H1 (cell line): Measurements from ENCODE around the gene LARP4. TPM values are rescaled to one million over a fixed set of nuclear protein-coding genes. Genes with fewer than 3 reads are reported as not detected.
A peak's percentile ranks its signal among the peaks of the same experiment; 100 is the strongest.

Experiments used
- CTCF ChIA-PET: fragments of 300-600 bp; sonication (Branson Sonifier 250); formaldehyde crosslinking; loops from one replicate; lab custom pipeline; 2021; ENCODE audit not compliant: partially characterized antibody; lab: Charles Lee
- POLR2A ChIA-PET: fragments of 300-600 bp; sonication (Branson Sonifier 250); formaldehyde crosslinking; loops from one replicate; lab custom pipeline; 2021; ENCODE audit warnings: inconsistent platforms; ENCODE audit not compliant: partially characterized antibody; lab: Charles Lee
- DNase-seq, 2 experiments: peaks; one replicate each; pipeline versions ENCODE4 v3.0.0 to v3.0.0-alpha.2; 2010 to 2022; ENCODE audit warnings: low spot score in 2 of 2, low read depth in 1 of 2, mixed read lengths in 1 of 2
- FAIRE-seq: peaks from 2 replicates; lab custom pipeline; 2011; peaks lifted over from hg19 to GRCh38; lab: Jason Lieb, UNC
- H2AFZ ChIP-seq: 2 replicates; pipeline ENCODE4 v1.8.1; 2012; ENCODE audit warnings: low read length, inconsistent platforms
- H2AK5ac ChIP-seq: 2 replicates; pipeline ENCODE4 v1.6.1; 2013; ENCODE audit warnings: low read depth, low read length
- H2BK120ac ChIP-seq: replicated peaks from 2 replicates; pipeline ENCODE3; 2013; ENCODE audit warnings: low read depth, low read length, inconsistent platforms
- H2BK12ac ChIP-seq: 2 replicates; pipeline ENCODE4 v1.6.1; 2013; ENCODE audit warnings: low read depth, low read length
- H2BK15ac ChIP-seq: 2 replicates; pipeline ENCODE4 v1.6.1; 2013; ENCODE audit warnings: low read length
- H2BK20ac ChIP-seq: 2 replicates; pipeline ENCODE4 v1.6.1; 2013; ENCODE audit warnings: low read length
- H2BK5ac ChIP-seq: 2 replicates; pipeline ENCODE4 v1.6.1; 2013; ENCODE audit warnings: low read depth, low read length
- H3K14ac ChIP-seq: 2 replicates; pipeline ENCODE4 v1.6.1; 2013; ENCODE audit warnings: inconsistent platforms; ENCODE audit not compliant: insufficient read length
- H3K18ac ChIP-seq: 2 replicates; pipeline ENCODE4 v1.6.1; 2013; ENCODE audit warnings: low read length; ENCODE audit errors: extremely low read depth
- H3K23ac ChIP-seq: 2 replicates; pipeline ENCODE4 v1.6.1; 2013; ENCODE audit warnings: inconsistent platforms; ENCODE audit not compliant: insufficient read length
- H3K23me2 ChIP-seq: 2 replicates; pipeline ENCODE4 v1.6.1; 2013; ENCODE audit warnings: low read depth, low read length
- H3K27ac ChIP-seq: 2 replicates; pipeline ENCODE4 v1.6.1; 2011; ENCODE audit warnings: low read depth, low read length, inconsistent platforms
- H3K27me3 ChIP-seq, 4 experiments: replicated peaks in 1 of 4; 1 replicate in 1 of 4; 2 replicates in 3 of 4; pipeline versions ENCODE4 v1.6.1 to v1.8.1; 2011 to 2013; ENCODE audit warnings: low read length in 3 of 4, mild to moderate bottlenecking in 3 of 4, inconsistent platforms in 2 of 4, mixed read lengths in 2 of 4, moderate library complexity in 1 of 4; ENCODE audit not compliant: control insufficient read depth in 3 of 4, insufficient read depth in 3 of 4; ENCODE audit errors: extremely low read depth in 1 of 4
- H3K36me3 ChIP-seq, 4 experiments: 2 replicates each; pipeline versions ENCODE4 v1.6.1 to v1.8.1; 2011 to 2013; ENCODE audit warnings: mild to moderate bottlenecking in 4 of 4, low read length in 3 of 4, moderate library complexity in 2 of 4, control low read depth in 1 of 4, inconsistent platforms in 1 of 4; ENCODE audit not compliant: insufficient read depth in 4 of 4, control insufficient read depth in 2 of 4
- H3K4ac ChIP-seq: replicated peaks from 2 replicates; pipeline ENCODE3; 2013; ENCODE audit warnings: low read length, low read depth, mixed read lengths, inconsistent platforms; ENCODE audit not compliant: insufficient read length
- H3K4me1 ChIP-seq, 4 experiments: replicated peaks in 1 of 4; 1 replicate in 1 of 4; 2 replicates in 3 of 4; pipeline versions ENCODE4 v1.6.1 to v1.8.1; 2011 to 2013; ENCODE audit warnings: low read length in 3 of 4, inconsistent platforms in 2 of 4, mixed read lengths in 1 of 4; ENCODE audit not compliant: insufficient read depth in 4 of 4, control insufficient read depth in 3 of 4
- H3K4me2 ChIP-seq, 2 experiments: 2 replicates each; pipeline versions ENCODE4 v1.6.1 to v1.8.1; 2011 to 2013; ENCODE audit warnings: low read depth in 2 of 2, low read length in 2 of 2, control low read depth in 1 of 2, inconsistent platforms in 1 of 2, mild to moderate bottlenecking in 1 of 2; ENCODE audit not compliant: insufficient read depth in 1 of 2
- H3K4me3 ChIP-seq, 4 experiments: fragments of 200-600, 300-600 bp in 1 of 4; sonication (generic), shearing (Covaris generic), sonication (Bioruptor Twin) in 1 of 4; 2 replicates each; pipeline versions ENCODE4 v1.5.1 to v1.8.1; 2011 to 2016; ENCODE audit warnings: low read length in 4 of 4, low read depth in 3 of 4, control low read depth in 2 of 4, inconsistent platforms in 2 of 4, mild to moderate bottlenecking in 2 of 4, mixed read lengths in 1 of 4, moderate library complexity in 1 of 4; ENCODE audit not compliant: insufficient read depth in 2 of 4; ENCODE audit errors: extremely low read depth in 1 of 4
- H3K56ac ChIP-seq: replicated peaks from 2 replicates; pipeline ENCODE3; 2013; ENCODE audit warnings: low read depth, mild to moderate bottlenecking, mixed read lengths, low read length, inconsistent platforms; ENCODE audit not compliant: insufficient read length
- H3K79me1 ChIP-seq: 2 replicates; pipeline ENCODE4 v1.6.1; 2013; ENCODE audit warnings: low read depth, low read length, control low read depth
- H3K79me2 ChIP-seq, 2 experiments: 2 replicates each; pipeline versions ENCODE4 v1.6.1 to v1.8.1; 2012 to 2013; ENCODE audit warnings: low read length in 2 of 2, mild to moderate bottlenecking in 2 of 2, inconsistent platforms in 1 of 2; ENCODE audit not compliant: insufficient read depth in 2 of 2, control insufficient read depth in 1 of 2
- H3K9ac ChIP-seq, 4 experiments: replicated peaks in 1 of 4; 1 replicate in 1 of 4; 2 replicates in 3 of 4; pipeline versions ENCODE4 v1.6.1 to v1.8.1; 2011 to 2013; ENCODE audit warnings: low read depth in 3 of 4, low read length in 3 of 4, control low read depth in 2 of 4, mild to moderate bottlenecking in 2 of 4, moderate library complexity in 2 of 4, inconsistent platforms in 1 of 4; ENCODE audit errors: extremely low read depth in 1 of 4
- H3K9me3 ChIP-seq, 2 experiments: 2 replicates each; pipeline versions ENCODE4 v1.6.1 to v1.8.1; 2012 to 2013; ENCODE audit warnings: mild to moderate bottlenecking in 2 of 2, moderate library complexity in 2 of 2, control low read depth in 1 of 2, inconsistent platforms in 1 of 2, low read depth in 1 of 2, low read length in 1 of 2, mixed read lengths in 1 of 2; ENCODE audit not compliant: insufficient read depth in 2 of 2
- H4K20me1 ChIP-seq, 2 experiments: replicated peaks in 1 of 2; 2 replicates each; pipeline versions ENCODE3 to v1.8.1; 2011 to 2013; ENCODE audit warnings: inconsistent platforms in 2 of 2, low read length in 2 of 2, mild to moderate bottlenecking in 1 of 2; ENCODE audit not compliant: insufficient read depth in 2 of 2, control insufficient read depth in 1 of 2
- H4K5ac ChIP-seq: 2 replicates; pipeline ENCODE4 v1.6.1; 2013; ENCODE audit warnings: low read length, low read depth, mixed read lengths, inconsistent platforms; ENCODE audit not compliant: insufficient read length
- H4K8ac ChIP-seq: 2 replicates; pipeline ENCODE4 v1.8.0; 2013; ENCODE audit warnings: mild to moderate bottlenecking, moderate library complexity, low read length, inconsistent platforms; ENCODE audit not compliant: insufficient read depth; ENCODE audit errors: extremely low read depth
- H4K91ac ChIP-seq: replicated peaks from 2 replicates; pipeline ENCODE3; 2013; ENCODE audit warnings: low read length, mixed read lengths, inconsistent platforms; ENCODE audit not compliant: insufficient read length
- ASH2L ChIP-seq: fragments of 200-600, 300-600 bp; sonication (generic); IDR thresholded peaks from one replicate; pipeline ENCODE4 v1.7.1; 2017; ENCODE audit warnings: low read length
- BACH1 ChIP-seq: IDR thresholded peaks from 2 replicates; pipeline ENCODE4 v1.6.1; 2012; ENCODE audit warnings: low read length, improper control_type of control experiment
- BCL11A ChIP-seq, 2 experiments: IDR thresholded peaks; one replicate each; pipeline ENCODE4 v1.6.1; 2011; ENCODE audit warnings: low read depth in 2 of 2, low read length in 2 of 2, mild to moderate bottlenecking in 2 of 2
- CTBP2 ChIP-seq: IDR thresholded peaks from 2 replicates; pipeline ENCODE4 v1.7.0; 2011; ENCODE audit warnings: borderline replicate concordance, mild to moderate bottlenecking, moderate library complexity, mixed read lengths, low read length; ENCODE audit not compliant: insufficient read depth, insufficient read length
- EP300 ChIP-seq, 2 experiments: IDR thresholded peaks; 1 replicate in 1 of 2; 2 replicates in 1 of 2; pipeline ENCODE4 v1.6.1; 2011 to 2012; ENCODE audit warnings: low read depth in 2 of 2, low read length in 2 of 2, mild to moderate bottlenecking in 2 of 2, borderline replicate concordance in 1 of 2, inconsistent platforms in 1 of 2, moderate library complexity in 1 of 2
- HDAC2 ChIP-seq, 2 experiments: fragments of 300-600 bp in 1 of 2; sonication (generic) in 1 of 2; IDR thresholded peaks; 2 replicates each; pipeline ENCODE4 v1.6.1; 2011 to 2012; ENCODE audit warnings: low read depth in 2 of 2, low read length in 2 of 2, mild to moderate bottlenecking in 2 of 2, moderate library complexity in 2 of 2, borderline replicate concordance in 1 of 2, inconsistent platforms in 1 of 2
- HDAC6 ChIP-seq: IDR thresholded peaks from one replicate; pipeline ENCODE4 v1.7.1; 2012; ENCODE audit warnings: low read depth, mild to moderate bottlenecking, inconsistent platforms, low read length, moderate library complexity
- KDM4A ChIP-seq: IDR thresholded peaks from one replicate; pipeline ENCODE4 v1.7.1; 2012; ENCODE audit warnings: low read depth, mild to moderate bottlenecking, moderate library complexity, low read length, inconsistent platforms; ENCODE audit not compliant: severe bottlenecking
- MAX ChIP-seq: IDR thresholded peaks from 2 replicates; pipeline ENCODE4 v1.6.1; 2012; ENCODE audit warnings: inconsistent platforms
- POLR2A ChIP-seq, 2 experiments: IDR thresholded peaks; 1 replicate in 1 of 2; 2 replicates in 1 of 2; pipeline ENCODE4 v1.6.1; 2011; ENCODE audit warnings: low read depth in 2 of 2, low read length in 2 of 2, mild to moderate bottlenecking in 2 of 2; ENCODE audit errors: control extremely low read depth in 1 of 2
- POLR2AphosphoS5 ChIP-seq: IDR thresholded peaks from 2 replicates; pipeline ENCODE4 v1.6.1; 2011; ENCODE audit warnings: low read depth, low read length
- POU5F1 ChIP-seq: IDR thresholded peaks from 2 replicates; pipeline ENCODE4 v1.6.1; 2011; ENCODE audit warnings: low read depth, mild to moderate bottlenecking, low read length, moderate library complexity
- RBBP5 ChIP-seq: IDR thresholded peaks from 2 replicates; pipeline ENCODE4 v1.7.1; 2012; ENCODE audit warnings: low read depth, mild to moderate bottlenecking, inconsistent platforms, low read length, moderate library complexity, borderline replicate concordance
- SP2 ChIP-seq: IDR thresholded peaks from 2 replicates; pipeline ENCODE4 v1.6.1; 2012; ENCODE audit warnings: mild to moderate bottlenecking, low read length, inconsistent platforms
- WGBS, 2 experiments: shearing (Covaris generic) in 1 of 2; methylation state at CpG; one replicate each; pipeline versions ENCODE4 v1.1.6 to v1.1.7; 2013 to 2015; ENCODE audit warnings: low lambda C conversion rate in 2 of 2, mixed read lengths in 2 of 2, inconsistent platforms in 1 of 2, low coverage in 1 of 2, missing lambda C conversion rate in 1 of 2; ENCODE audit not compliant: insufficient replicate concordance in 2 of 2, insufficient coverage in 1 of 2, insufficient read length in 1 of 2; ENCODE audit errors: extremely low coverage in 1 of 2, missing lambda C conversion rate in 1 of 2; 5-methylcytosine and 5-hydroxymethylcytosine counted together
- polyA plus RNA-seq, 7 experiments: library from polyadenylated mRNA; depleted of rRNA in 3 of 7; stranded (reverse) in 5 of 7; unstranded in 2 of 7; fragments of >200 nt in 5 of 7; fragments of 200-250 nt in 2 of 7; gene quantifications; 1 replicate in 5 of 7; 2 replicates in 1 of 7; 4 replicates in 1 of 7; pipeline versions ENCODE4 v1.2.1 to v1.2.3, GENCODE V29; 2011 to 2013; ENCODE audit warnings: missing spikeins in 2 of 7, mixed read lengths in 2 of 7
- total RNA-seq: library from RNA; stranded (reverse); fragmentation: NEBNext Ultra II Directional; extraction: Animal tissue kit (Norgen Biotek cat#: 25700); gene quantifications from 2 replicates; pipeline ENCODE4 v1.2.1, GENCODE V29; 2021

Gene LARP4
- total and polyA plus RNA-seq, 2 of the 8 experiments (the other 6 are each of a cell fraction or from before 2014, with no cell fraction given), result 12.8 to 93.9 TPM

DNA sequence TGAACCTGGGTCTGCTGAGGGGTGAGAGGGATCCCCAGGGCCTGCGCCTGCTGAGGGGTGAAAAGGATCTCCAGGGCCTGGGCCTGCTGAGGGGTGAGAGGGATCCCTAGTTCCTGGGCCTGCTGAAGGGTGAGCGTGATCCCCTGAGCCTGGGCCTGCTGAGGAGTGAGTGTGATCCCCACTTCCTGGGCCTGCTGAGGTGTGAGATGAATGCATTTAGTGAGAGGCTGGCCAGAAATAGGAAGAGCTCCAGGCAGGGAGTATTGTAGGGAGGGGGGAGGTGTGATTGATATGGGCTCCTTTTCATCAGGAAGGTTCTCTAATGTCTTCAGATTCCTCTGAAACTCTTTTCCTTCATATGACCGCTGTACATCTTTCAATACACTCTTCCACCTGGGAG, 47.3 kb upstream of the LARP4 start:
- H3K79me1 ChIP-seq, result no peaks in the 10 kb centered on the region
- H3K4me1 ChIP-seq, result no peaks in the 10 kb centered on the region
- H3K4me2 ChIP-seq, result no peak overlapping the region
- no peak overlapping the region for H2AK5ac ChIP-seq
- H4K91ac ChIP-seq, result no peak overlapping the region
- H2BK15ac ChIP-seq, result no peak overlapping the region
- no peaks in the 10 kb centered on the region for H3K27me3 ChIP-seq
- no peak for DNase-seq
- peak overlapping the region; percentile 90 for H2AFZ ChIP-seq
- no peak for FAIRE-seq
- H3K23me2 ChIP-seq, result no peaks in the 10 kb centered on the region
- H2BK120ac ChIP-seq, result no peak overlapping the region
- H3K23ac ChIP-seq, result no peak overlapping the region
- no peak overlapping the region for H3K56ac ChIP-seq
- no peak overlapping the region for H3K14ac ChIP-seq
- no peak overlapping the region for H3K4me3 ChIP-seq
- TF ChIP-seq ASH2L (no peak), BACH1 (no peak), POU5F1 (no peak), KDM4A (no peak), HDAC2 (IDR thresholded peaks at IDR 0.05; ENCODE audit: borderline replicate concordance in 1 of 2, low read depth in 2 of 2, low read length in 2 of 2) (no peak), BCL11A (IDR thresholded peaks at IDR 0.05; ENCODE audit: low read depth in 2 of 2, low read length in 2 of 2) (no peak), POLR2A (IDR thresholded peaks at IDR 0.05; ENCODE audit: control extremely low read depth in 1 of 2, low read depth in 2 of 2, low read length in 2 of 2) (no peak), MAX (no peak), SP2 (no peak), EP300 (IDR thresholded peaks at IDR 0.05; ENCODE audit: borderline replicate concordance in 1 of 2, low read depth in 2 of 2, low read length in 2 of 2) (no peak), HDAC6 (no peak), CTBP2 (no peak), POLR2AphosphoS5 (no peak), RBBP5 (no peak)
- TF ChIP-seq, all 59 proteins: peak for 0
- no peak overlapping the region for H2BK12ac ChIP-seq
- CTCF ChIA-PET, result no interaction called here
- no peak overlapping the region for H3K18ac ChIP-seq
- no peak overlapping the region for H4K5ac ChIP-seq
- H3K9me3 ChIP-seq, result no peaks in the 10 kb centered on the region
- no peaks in the 10 kb centered on the region for H3K79me2 ChIP-seq
- no peaks in the 10 kb centered on the region for H4K20me1 ChIP-seq
- no peaks in the 10 kb centered on the region for H3K36me3 ChIP-seq
- POLR2A ChIA-PET, result no interaction called here
- H3K27ac ChIP-seq, result no peak overlapping the region
- H3K9ac ChIP-seq, result no peak overlapping the region; a peak in 1 of 7 replicates
- no peak overlapping the region for H2BK20ac ChIP-seq
- H3K4ac ChIP-seq, result no peak overlapping the region
- WGBS, 2 experiments, result 85% methylated on average over 3 of the region's 3 CpGs; no CpG with 5 or more reads in 1 of the 2 experiments
- H2BK5ac ChIP-seq, result no peak overlapping the region
- H4K8ac ChIP-seq, result no peak overlapping the region
